ENCODE data around the gene COX6A2. TPM values are rescaled to one million over a fixed set of nuclear protein-coding genes. Genes with fewer than 3 reads are reported as not detected.
A peak's percentile ranks its signal among the peaks of the same experiment; 100 is the strongest.

COX6A2 gene
- total RNA-seq, 1 experiment from 2014 or later, result not detected

DNA sequence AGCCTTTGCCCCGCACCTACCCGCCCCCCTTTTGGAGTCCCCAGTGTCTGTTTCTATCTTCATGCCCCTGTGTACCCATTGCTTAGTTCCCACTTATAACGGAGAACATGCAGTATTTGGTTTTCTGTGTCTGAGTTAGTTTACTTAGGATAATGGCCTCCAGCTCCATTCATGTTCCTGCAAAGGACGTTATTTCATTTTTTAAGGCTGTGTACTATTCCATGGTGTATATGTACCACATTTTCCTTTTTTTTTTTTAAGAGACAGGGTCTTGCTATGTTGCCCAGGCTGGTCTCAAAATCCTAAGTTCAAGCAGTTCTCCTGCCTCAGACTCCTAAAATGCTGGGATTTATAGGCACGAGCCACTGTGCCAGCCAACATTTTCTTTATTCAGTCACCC, 39.7 kb upstream of the COX6A2 start:
- Histone ChIP-seq H3K27ac (no peak overlapping the region), H3K4me1 (no peaks in the 10 kb centered on the region), H3K9me3 (replicated peaks) (no peaks in the 10 kb centered on the region), H3K27me3 (no peaks in the 10 kb centered on the region), H3K4me3 (no peak overlapping the region), H3K36me3 (no peaks in the 10 kb centered on the region; the same call in 1 of the 2 replicates)
- DNase-seq, result no peak

DNA sequence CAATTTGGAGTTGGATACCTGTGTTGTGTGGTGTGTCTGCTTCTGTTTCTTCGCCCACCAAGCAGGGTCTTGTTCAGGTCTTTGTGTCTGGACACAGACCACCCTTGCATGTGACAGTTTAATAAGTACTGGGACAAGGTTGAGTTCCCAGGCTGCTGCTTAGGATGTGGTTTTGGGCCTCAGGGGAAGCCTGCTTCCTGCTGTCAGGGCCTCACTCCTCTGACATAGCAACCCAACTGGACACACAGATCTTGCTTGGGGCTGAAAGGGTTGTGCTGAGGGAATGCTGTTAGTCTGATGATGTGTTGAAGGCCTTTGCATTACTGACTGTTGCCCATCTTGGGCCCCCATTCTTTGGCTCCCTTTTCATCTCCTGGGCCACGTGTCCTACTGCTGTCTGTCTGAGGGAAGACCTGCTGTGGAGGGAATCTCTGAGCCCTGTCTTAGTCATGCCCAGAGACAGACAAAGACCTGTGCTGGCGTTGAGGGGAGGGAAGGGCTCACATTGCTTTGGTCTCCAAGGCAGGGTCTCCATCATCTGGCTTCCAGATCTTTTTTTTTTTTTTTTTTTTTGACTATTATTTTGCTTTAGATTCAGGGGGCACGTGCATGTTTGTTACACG, 39.1 kb upstream of the COX6A2 start:
- Histone ChIP-seq H3K27ac (no peak overlapping the region), H3K4me1 (no peaks in the 10 kb centered on the region)
- DNase-seq, result peak in 1 of 2 experiments; percentile 27

DNA sequence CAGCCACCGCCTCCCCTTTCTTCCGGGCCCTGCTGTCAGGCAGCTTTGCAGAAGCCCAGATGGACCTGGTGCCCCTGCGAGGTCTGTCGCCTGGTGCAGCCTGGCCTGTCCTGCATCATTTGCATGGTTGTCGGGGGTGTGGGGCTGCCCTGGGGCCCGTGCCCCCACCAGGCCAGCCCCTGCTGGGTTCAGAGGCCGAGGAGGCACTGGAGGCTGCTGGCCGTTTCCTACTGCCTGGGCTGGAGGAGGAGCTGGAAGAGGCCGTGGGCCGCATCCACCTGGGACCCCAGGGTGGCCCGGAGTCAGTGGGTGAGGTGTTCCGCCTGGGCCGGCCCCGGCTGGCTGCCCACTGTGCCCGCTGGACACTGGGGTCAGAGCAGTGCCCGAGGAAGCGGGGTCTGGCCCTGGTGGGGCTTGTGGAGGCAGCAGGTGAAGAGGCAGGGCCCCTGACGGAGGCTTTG, 38.3 kb upstream of the COX6A2 start:
- H3K36me3 ChIP-seq, result no peaks in the 10 kb centered on the region; the same call in 1 of the 2 replicates
- no peaks in the 10 kb centered on the region for H3K4me1 ChIP-seq
- H3K4me3 ChIP-seq, result no peak overlapping the region
- H3K27me3 ChIP-seq, result no peaks in the 10 kb centered on the region
- H3K9me3 ChIP-seq (replicated peaks), result no peaks in the 10 kb centered on the region
- DNase-seq, result no peak
- no peak overlapping the region for H3K27ac ChIP-seq

More for the DNA sequence above, 39.1 kb upstream of the COX6A2 start:
- H3K9me3 ChIP-seq (replicated peaks), result no peaks in the 10 kb centered on the region
- H3K4me3 ChIP-seq, result no peak overlapping the region
- H3K27me3 ChIP-seq, result no peaks in the 10 kb centered on the region
- no peaks in the 10 kb centered on the region; the same call in 1 of the 2 replicates for H3K36me3 ChIP-seq

DNA sequence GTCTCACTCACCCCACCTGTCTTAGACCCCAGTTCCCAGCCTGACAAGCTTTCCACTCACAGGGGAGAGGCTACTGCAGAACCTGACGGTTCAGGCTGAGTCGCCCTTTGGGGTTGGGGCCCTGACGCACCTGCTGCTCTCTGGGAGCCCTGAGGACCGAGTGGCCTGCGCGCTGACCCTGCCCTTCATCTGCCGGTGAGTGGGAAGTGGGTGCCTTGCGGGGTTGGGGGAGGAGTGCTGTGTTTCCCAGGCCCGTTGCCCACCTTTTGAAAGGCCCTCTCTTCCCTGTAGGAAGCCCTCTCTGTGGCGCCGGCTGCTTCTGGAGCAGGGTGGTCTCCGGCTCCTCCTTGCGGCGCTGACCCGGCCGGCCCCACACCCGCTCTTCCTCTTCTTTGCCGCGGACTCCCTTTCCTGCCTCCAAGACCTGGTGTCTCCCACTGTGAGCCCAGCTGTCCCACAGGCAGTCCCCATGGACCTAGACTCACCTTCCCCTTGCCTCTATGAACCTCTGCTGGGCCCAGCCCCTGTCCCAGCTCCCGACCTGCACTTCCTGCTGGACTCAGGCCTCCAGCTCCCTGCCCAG, 37.7 kb upstream of the COX6A2 start:
- Histone ChIP-seq H3K4me1 (no peaks in the 10 kb centered on the region), H3K4me3 (no peak overlapping the region), H3K27ac (no peak overlapping the region), H3K36me3 (no peaks in the 10 kb centered on the region; the same call in 1 of the 2 replicates), H3K9me3 (replicated peaks) (no peaks in the 10 kb centered on the region), H3K27me3 (no peaks in the 10 kb centered on the region)
- DNase-seq, result no peak

DNA sequence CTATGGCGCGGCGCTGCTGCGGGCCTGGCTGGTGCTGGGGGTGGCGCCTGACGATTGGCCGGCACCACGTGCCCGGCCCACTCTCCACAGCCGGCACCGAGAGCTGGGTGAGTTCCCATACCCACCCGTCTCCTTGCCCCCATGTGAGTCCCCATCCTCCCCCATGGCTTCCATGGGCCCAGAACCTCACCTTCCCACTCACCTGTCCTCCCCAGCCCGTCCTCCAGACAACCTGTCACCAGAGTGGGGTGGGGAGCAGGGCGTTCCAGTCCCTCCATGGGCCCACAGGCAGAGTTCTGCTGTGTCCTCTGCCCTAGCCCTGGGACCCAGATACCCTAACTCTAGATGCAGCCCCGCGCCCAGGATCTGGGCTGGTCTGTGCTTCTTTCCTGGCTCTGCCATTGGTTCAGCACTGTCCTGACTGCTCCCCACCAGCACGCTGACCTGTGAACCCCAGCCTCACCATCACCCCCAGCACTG, 36.7 kb upstream of the COX6A2 start:
- no peaks in the 10 kb centered on the region for H3K9me3 ChIP-seq (replicated peaks)
- no peaks in the 10 kb centered on the region; the same call in 1 of the 2 replicates for H3K36me3 ChIP-seq
- H3K4me1 ChIP-seq, result no peaks in the 10 kb centered on the region
- H3K4me3 ChIP-seq, result no peak overlapping the region
- DNase-seq, result no peak
- H3K27me3 ChIP-seq, result no peaks in the 10 kb centered on the region
- no peak overlapping the region for H3K27ac ChIP-seq

DNA sequence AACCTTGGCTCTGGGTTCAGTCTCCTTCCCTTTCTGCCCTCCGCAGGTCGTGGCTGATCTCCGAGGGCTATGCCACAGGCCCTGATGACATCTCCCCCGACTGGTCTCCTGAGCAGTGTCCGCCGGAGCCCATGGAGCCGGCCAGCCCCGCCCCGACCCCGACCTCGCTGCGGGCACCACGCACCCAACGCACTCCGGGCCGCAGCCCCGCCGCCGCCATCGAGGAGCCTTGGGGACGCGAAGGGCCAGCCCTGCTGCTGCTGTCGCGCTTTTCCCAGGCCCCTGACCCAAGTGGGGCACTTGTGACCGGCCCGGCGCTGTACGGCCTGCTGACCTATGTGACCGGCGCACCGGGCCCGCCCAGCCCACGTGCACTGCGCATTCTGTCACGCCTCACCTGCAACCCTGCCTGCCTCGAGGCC, 36.2 kb upstream of the COX6A2 start:
- no peaks in the 10 kb centered on the region; the same call in 1 of the 2 replicates for H3K36me3 ChIP-seq
- no peaks in the 10 kb centered on the region for H3K4me1 ChIP-seq
- no peaks in the 10 kb centered on the region for H3K9me3 ChIP-seq (replicated peaks)
- DNase-seq, result no peak
- H3K27ac ChIP-seq, result no peak overlapping the region
- no peak overlapping the region for H3K4me3 ChIP-seq
- H3K27me3 ChIP-seq, result no peaks in the 10 kb centered on the region

DNA sequence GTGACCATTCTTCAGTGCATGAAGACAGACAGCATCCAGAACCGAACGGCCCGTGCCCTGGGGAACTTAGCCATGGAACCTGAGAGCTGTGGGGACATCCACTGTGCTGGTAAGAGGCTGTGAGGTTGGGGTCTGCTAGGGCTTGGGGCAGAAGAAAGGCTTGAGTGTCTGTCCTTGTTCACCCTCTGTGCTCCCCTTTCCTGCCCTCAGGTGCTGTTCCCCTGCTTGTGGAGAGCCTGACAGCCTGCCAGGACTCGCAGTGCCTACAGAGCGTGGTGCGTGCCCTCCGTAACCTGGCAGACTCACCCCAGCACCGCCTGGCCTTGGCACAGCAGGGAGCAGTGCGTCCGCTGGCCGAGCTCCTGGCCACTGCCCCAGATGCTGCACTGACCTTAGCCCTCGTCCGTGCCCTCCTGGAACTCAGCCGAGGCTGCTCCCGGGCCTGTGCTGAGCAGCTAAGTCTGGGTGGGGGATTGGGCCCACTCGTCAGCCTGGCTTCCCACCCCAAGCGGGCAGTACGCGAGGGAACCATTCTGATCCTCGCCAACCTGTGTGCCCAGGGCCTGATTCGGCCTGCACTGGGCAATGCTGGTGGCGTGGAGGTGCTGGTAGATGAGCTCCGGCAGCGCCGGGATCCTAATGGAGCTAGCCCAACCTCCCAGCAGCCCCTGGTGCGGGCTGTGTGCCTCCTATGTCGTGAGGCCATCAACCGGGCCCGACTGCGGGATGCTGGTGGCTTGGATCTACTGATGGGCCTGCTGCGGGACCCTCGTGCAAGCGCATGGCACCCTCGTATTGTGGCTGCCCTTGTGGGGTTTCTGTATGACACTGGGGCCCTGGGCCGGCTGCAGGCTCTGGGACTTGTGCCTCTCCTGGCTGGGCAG, 34.0 kb upstream of the COX6A2 start:
- Histone ChIP-seq H3K27me3 (no peaks in the 10 kb centered on the region), H3K9me3 (replicated peaks) (no peaks in the 10 kb centered on the region), H3K36me3 (no peaks in the 10 kb centered on the region; the same call in 1 of the 2 replicates), H3K27ac (no peak overlapping the region), H3K4me3 (no peak overlapping the region), H3K4me1 (no peaks in the 10 kb centered on the region)
- DNase-seq, result no peak

DNA sequence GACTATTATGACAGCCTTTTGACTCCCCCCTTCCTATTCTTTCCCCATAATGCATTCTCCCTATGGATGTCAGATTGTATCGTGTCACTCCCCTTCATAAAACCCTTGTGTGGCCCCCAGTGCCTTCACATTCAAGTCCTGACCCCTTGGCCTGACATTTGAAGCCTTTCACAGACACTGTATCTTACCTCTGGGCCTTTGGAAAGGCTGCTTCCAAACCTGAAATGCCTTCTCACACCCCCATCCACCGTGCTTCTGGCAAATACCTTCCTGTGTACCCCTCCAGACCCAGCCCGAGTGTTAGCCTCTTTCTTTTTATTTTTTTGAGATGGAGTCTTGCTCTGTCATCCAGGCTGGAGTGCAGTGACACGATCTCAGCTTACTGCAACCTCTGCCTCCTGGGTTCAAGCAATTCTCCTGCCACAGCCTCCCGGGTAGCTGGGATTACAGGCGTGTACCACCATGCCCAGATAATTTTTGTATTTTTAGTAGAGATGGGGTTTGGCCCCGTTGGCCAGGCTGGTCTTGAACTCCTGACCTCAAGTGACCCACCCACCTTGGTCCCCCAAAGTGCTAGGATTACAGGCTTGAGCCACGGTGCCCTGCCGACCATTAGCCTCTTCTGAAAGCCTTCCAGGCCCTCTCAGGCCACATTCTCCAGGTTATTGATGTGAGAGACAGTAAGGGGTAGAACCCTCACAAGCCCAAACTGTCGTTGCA, 33.2 kb upstream of the COX6A2 start:
- no peak overlapping the region for H3K4me3 ChIP-seq
- H3K27me3 ChIP-seq, result no peaks in the 10 kb centered on the region
- no peak for DNase-seq
- H3K27ac ChIP-seq, result no peak overlapping the region
- no peaks in the 10 kb centered on the region for H3K4me1 ChIP-seq
- H3K36me3 ChIP-seq, result no peaks in the 10 kb centered on the region; the same call in 1 of the 2 replicates
- no peaks in the 10 kb centered on the region for H3K9me3 ChIP-seq (replicated peaks)

DNA sequence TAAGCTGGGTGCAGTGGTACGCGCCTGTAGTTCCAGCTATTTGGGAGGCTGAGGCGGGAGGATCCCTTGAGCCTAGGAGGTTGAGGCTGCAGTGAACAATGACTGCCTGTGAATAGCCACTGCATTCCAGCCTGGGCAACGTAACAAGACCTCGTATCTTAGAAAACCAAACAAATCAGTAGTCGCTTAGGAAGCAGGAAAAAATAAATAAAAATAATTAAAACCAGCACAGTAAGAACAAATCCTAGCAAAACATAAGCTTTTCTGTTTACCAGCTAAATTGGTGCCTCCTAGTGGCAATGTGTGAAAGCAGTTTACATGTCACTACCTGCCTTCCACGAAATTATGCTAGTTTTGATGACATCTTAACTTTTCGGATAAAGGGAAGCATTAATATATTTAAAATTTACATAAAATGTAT, 32.4 kb upstream of the COX6A2 start:
- no peaks in the 10 kb centered on the region for H3K4me1 ChIP-seq
- H3K27ac ChIP-seq, result peak overlapping the region; percentile 100; the same call in 1 of the 2 replicates
- H3K9me3 ChIP-seq (replicated peaks), result no peaks in the 10 kb centered on the region
- no peaks in the 10 kb centered on the region for H3K27me3 ChIP-seq
- peak overlapping the region; percentile 94 for H3K4me3 ChIP-seq
- peak in 1 of 2 experiments; percentile 47 for DNase-seq
- H3K36me3 ChIP-seq, result no peaks in the 10 kb centered on the region; the same call in 1 of the 2 replicates

DNA sequence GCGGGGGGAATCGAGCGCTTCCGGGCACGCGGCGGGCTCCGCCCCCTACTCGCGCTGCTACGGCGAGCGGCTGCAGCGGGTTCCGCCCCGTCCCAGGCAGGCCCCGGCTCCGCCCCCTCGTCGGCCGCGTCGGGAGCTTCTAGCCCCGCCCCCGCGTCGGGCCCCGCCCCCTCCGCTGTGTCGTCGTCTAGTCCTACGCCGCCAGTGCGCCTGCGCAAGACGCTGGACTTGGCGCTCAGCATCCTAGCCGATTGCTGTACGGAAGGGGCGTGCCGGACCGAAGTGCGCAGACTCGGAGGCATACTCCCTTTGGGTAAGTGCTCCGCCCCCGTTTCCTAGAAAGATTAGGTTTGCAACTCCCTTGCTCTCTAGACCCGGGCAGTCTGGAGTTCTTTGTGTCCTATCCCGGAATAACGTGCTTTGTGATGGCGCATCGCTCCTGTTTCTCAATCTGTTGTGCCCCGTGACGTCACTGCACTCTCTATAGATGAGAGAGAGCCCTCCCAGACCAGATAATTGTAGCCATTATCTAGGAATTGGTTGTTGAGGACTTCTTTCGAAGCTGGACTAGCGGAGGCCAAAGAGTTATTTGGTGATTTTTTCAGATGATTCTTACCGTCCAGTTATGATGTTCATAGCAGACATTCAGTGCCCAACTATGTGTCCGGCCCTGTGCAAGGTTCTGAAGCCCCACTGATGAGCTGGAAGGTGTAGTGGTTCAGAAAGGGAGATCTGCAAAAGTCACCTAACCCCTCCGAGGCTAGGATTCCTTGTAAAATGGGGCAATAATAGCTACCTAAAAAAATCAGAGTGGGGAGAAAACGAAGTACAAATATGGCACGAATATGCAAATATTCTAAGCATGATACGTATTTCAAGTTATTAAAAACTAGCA, 31.8 kb upstream of the COX6A2 start:
- DNase-seq, result peak; percentile 99 to 100
- Histone ChIP-seq H3K27me3 (no peaks in the 10 kb centered on the region), H3K4me3 (peak overlapping the region; percentile 94), H3K27ac (peak overlapping the region; percentile 100), H3K36me3 (no peaks in the 10 kb centered on the region; the same call in 1 of the 2 replicates), H3K4me1 (no peaks in the 10 kb centered on the region), H3K9me3 (replicated peaks) (no peaks in the 10 kb centered on the region)

DNA sequence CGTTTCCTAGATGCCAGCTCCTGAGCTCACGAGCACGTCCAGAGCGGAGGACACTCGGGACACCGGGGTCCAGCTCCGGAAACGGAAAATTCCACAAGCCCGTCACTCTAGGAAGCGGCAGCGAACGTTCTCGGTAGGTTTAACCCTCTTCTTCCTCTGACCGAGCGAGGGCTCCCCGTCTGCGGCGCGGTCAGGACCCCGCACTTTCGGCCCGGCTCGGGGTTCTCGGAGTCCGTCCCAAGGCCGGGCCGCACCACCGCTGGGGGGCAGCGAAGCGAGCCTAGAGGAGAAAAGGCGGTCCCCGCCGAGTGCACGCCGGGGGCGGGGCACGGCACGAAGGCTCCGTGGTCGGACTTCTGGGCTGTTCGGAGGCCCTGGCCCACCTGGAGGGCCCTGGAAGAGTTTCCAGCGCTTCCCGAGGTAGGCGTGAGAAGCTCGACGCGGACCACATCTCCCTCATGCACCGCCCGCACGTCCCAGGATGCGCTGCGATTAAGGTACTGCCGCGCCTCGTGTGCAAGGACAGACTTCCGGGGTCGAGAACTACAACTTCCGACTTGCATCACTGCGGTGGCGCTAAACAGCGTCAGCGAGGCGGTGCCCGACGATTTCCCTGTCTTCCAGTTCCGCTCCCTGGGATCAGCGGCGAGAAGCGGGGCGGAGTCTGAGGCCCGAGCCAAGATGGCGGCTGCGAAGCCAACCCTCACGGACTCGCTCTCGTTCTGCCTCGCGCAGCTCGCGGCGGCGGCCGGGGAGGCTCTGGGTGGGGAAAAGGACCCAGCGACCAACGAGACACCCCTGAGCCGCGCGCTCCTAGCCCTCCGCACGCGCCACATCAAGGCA, 30.9 kb upstream of the COX6A2 start, which contains the start of gene ARMC5:
Gene ARMC5, plus strand, starts transcription at position 658 of the 843 bp plus-strand sequence. Its CDS starts 24 bp downstream, at position 682.
- peak within 1 kb of the TSS; percentile 94 for H3K4me3 ChIP-seq
- H3K27me3 ChIP-seq, result no peaks in the 10 kb centered on the region
- no peaks in the 10 kb centered on the region for H3K9me3 ChIP-seq (replicated peaks)
- peak within 1 kb of the TSS; percentile 100 for H3K27ac ChIP-seq
- H3K4me1 ChIP-seq, result no peaks in the 10 kb centered on the region
- no peaks in the 10 kb centered on the region; the same call in 1 of the 2 replicates for H3K36me3 ChIP-seq
- peak; percentile 97 to 98 for DNase-seq

DNA sequence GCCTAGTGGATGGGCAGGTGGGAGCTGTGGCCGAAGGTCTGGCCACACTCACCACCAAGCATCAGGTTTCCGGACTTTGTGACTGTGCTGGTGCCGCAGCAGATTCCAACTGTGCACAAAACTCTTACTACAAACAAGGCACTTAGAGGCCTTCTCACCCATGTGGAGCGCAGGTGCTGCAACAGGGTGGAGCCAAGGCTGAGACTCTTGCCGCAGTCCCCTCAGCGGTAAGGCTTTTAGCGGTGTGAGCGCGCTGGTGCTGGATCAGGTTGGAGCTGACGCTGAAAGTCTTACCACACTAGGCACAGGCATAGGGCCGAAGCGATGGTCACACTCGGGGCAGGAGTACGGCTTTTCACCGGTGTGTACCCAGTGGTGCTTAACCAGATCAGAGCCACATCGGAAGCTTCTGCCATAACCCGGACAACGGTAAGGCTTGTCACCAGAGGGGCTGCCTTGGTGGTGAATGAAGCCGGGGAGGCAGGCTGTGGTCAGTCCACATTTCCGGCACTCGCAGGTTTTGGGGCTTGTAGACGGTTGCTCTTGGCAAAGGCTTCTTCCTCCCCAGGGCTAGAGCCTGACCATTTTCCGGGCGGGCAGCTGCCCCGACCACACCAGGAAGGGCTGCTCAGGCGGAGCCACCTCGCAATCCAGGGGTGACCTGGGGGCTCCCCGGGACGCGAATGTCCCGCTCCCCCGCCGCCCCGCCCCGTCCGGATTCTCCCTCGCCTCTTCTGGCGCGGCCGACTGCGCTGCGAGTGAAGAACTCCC, 30.1 kb upstream of the COX6A2 start:
- Histone ChIP-seq H3K27me3 (no peaks in the 10 kb centered on the region), H3K9me3 (replicated peaks) (no peaks in the 10 kb centered on the region), H3K27ac (peak overlapping the region; percentile 100), H3K4me1 (no peaks in the 10 kb centered on the region), H3K4me3 (peak overlapping the region; percentile 94), H3K36me3 (no peaks in the 10 kb centered on the region)
- peak; percentile 43 to 54 for DNase-seq

Data from SJCRH30 (cell line).